Endodermal cell (in vitro differentiated cells): ENCODE results near the gene TACC2. TPM values are rescaled to one million over a fixed set of nuclear protein-coding genes. Genes with fewer than 3 reads are reported as not detected.
A peak's percentile ranks its signal among the peaks of the same experiment; 100 is the strongest.

Source experiments
- DNase-seq: peaks from one replicate; pipeline ENCODE4 v3.0.0-alpha.2; 2017
- H3K27ac ChIP-seq: 2 replicates; pipeline ENCODE4 v1.5.1; 2013; ENCODE audit warnings: mild to moderate bottlenecking, low read depth, low read length, moderate library complexity
- H3K27me3 ChIP-seq: 2 replicates; pipeline ENCODE4 v1.6.1; 2013; ENCODE audit warnings: mild to moderate bottlenecking, low read length, moderate library complexity; ENCODE audit not compliant: insufficient read depth, control insufficient read depth, poor library complexity, severe bottlenecking
- H3K36me3 ChIP-seq: 2 replicates; pipeline ENCODE4 v1.7.0; 2013; ENCODE audit warnings: mild to moderate bottlenecking, low read length, moderate library complexity; ENCODE audit not compliant: control insufficient read depth, insufficient read depth
- H3K4me1 ChIP-seq: one replicate; pipeline ENCODE4 v1.7.0; 2013; ENCODE audit warnings: low read length; ENCODE audit not compliant: control insufficient read depth, insufficient read depth
- H3K4me3 ChIP-seq: 2 replicates; pipeline ENCODE4 v1.5.1; 2013; ENCODE audit warnings: mild to moderate bottlenecking, low read length, moderate library complexity
- H3K9ac ChIP-seq: 2 replicates; pipeline ENCODE4 v1.6.1; 2013; ENCODE audit warnings: mild to moderate bottlenecking, low read length, moderate library complexity; ENCODE audit not compliant: poor library complexity, severe bottlenecking; ENCODE audit errors: extremely low read depth
- H3K9me3 ChIP-seq: 2 replicates; pipeline ENCODE4 v1.6.1; 2013; ENCODE audit warnings: mild to moderate bottlenecking, low read length, moderate library complexity; ENCODE audit not compliant: control insufficient read depth
- H3K27ac Mint-ChIP-seq: 2 replicates; pipeline ENCODE4 v1.8.0; 2020; ENCODE audit warnings: mixed read lengths
- H3K27me3 Mint-ChIP-seq: 2 replicates; pipeline ENCODE4 v1.8.0; 2021; ENCODE audit warnings: mild to moderate bottlenecking, mixed read lengths; ENCODE audit not compliant: insufficient read depth
- H3K36me3 Mint-ChIP-seq: 2 replicates; pipeline ENCODE4 v1.8.0; 2020; ENCODE audit warnings: low read depth, mixed read lengths
- H3K4me1 Mint-ChIP-seq: 2 replicates; pipeline ENCODE4 v1.8.0; 2020; ENCODE audit warnings: mixed read lengths
- H3K4me3 Mint-ChIP-seq: 2 replicates; pipeline ENCODE4 v1.8.0; 2020; ENCODE audit warnings: mild to moderate bottlenecking, moderate library complexity, mixed read lengths
- H3K9me3 Mint-ChIP-seq: 2 replicates; pipeline ENCODE4 v1.8.0; 2020; ENCODE audit warnings: mild to moderate bottlenecking, mixed read lengths
- WGBS, 2 experiments: methylation state at CpG; one replicate each; pipeline versions ENCODE4 v1.1.5 to v1.1.7; 2013; ENCODE audit warnings: missing lambda C conversion rate in 2 of 2, mixed read lengths in 1 of 2; ENCODE audit not compliant: insufficient coverage in 1 of 2, insufficient read length in 1 of 2; 5-methylcytosine and 5-hydroxymethylcytosine counted together
- total RNA-seq, 2 donors: library from RNA; stranded (reverse); fragmentation: NEBNext Ultra II Directional in 1 of 2; extraction: Animal tissue kit (Norgen Biotek cat#: 25700) in 1 of 2; gene quantifications; 2 replicates in 1 of 2; 3 replicates in 1 of 2; pipeline ENCODE4 v1.2.1, GENCODE V29; 2021
- TF ChIP-seq, protein P1 (sequence below): fragments of 200-600 bp; sonication (generic); conservative IDR thresholded peaks from 2 replicates; pipeline ENCODE4 v1.5.0; 2021; ENCODE audit warnings: antibody characterized with exemption, mild to moderate bottlenecking

The TACC2 gene
- total RNA-seq, 2 donors from 2014 or later, result 24.5 to 34.1 TPM

DNA sequence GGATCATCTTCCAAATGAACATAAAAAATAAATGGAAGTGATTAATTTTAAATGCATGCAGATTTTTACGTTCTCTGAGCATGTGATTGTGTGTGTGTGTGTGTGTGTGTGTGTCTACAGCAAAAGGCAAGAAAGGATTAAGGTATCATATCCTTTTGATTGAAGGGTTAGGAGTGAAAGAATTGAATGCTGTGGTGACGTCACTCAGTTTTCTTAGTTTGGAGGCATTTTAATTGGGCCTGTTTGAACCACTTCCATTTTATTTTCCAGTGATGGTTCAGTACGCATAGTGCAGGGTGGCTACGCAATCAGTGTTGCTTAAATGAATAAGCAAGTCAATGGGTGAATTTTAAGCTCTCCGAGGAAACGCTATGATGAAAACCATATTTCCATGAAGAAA, 31.3 kb downstream of the TACC2 start:
- Mint-ChIP-seq H3K27ac (no peak overlapping the region), H3K4me3 (peak overlapping the region; percentile 46), H3K9me3 (no peaks in the 10 kb centered on the region), H3K36me3 (peaks cover 3% of the 10 kb centered on the region), H3K4me1 (peaks cover 45% of the 10 kb centered on the region), H3K27me3 (no peaks in the 10 kb centered on the region)
- no peaks in the 10 kb centered on the region for H3K27me3 ChIP-seq
- no peaks in the 10 kb centered on the region for H3K9me3 ChIP-seq
- H3K4me1 ChIP-seq, result peaks cover 10% of the 10 kb centered on the region
- H3K27ac ChIP-seq, result no peak overlapping the region
- DNase-seq, result no peak
- TF ChIP-seq, protein P1, sequence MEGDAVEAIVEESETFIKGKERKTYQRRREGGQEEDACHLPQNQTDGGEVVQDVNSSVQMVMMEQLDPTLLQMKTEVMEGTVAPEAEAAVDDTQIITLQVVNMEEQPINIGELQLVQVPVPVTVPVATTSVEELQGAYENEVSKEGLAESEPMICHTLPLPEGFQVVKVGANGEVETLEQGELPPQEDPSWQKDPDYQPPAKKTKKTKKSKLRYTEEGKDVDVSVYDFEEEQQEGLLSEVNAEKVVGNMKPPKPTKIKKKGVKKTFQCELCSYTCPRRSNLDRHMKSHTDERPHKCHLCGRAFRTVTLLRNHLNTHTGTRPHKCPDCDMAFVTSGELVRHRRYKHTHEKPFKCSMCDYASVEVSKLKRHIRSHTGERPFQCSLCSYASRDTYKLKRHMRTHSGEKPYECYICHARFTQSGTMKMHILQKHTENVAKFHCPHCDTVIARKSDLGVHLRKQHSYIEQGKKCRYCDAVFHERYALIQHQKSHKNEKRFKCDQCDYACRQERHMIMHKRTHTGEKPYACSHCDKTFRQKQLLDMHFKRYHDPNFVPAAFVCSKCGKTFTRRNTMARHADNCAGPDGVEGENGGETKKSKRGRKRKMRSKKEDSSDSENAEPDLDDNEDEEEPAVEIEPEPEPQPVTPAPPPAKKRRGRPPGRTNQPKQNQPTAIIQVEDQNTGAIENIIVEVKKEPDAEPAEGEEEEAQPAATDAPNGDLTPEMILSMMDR, result no peak
- H3K36me3 ChIP-seq, result no peaks in the 10 kb centered on the region
- WGBS, 2 experiments, result 90 to 96% methylated on average over 6 of the region's 6 CpGs
- peak overlapping the region; percentile 64 for H3K4me3 ChIP-seq
- H3K9ac ChIP-seq, result no peak overlapping the region

- H3K4me1 Mint-ChIP-seq, result peaks cover 45% of the 10 kb centered on the region
- Histone ChIP-seq H3K4me1 (peaks cover 10% of the 10 kb centered on the region), H3K36me3 (no peaks in the 10 kb centered on the region), H3K9me3 (no peaks in the 10 kb centered on the region), H3K27ac (no peak overlapping the region), H3K27me3 (no peaks in the 10 kb centered on the region), H3K9ac (no peak overlapping the region), H3K4me3 (no peak overlapping the region)
- H3K36me3 Mint-ChIP-seq, result peaks cover 3% of the 10 kb centered on the region
- no peak overlapping the region for H3K4me3 Mint-ChIP-seq
- H3K27ac Mint-ChIP-seq, result no peak overlapping the region
- TF ChIP-seq, protein P1, result no peak
- no peak for DNase-seq
- H3K9me3 Mint-ChIP-seq, result no peaks in the 10 kb centered on the region
- WGBS, 2 experiments, result 80 to 81% methylated on average over 9 of the region's 9 CpGs
- H3K27me3 Mint-ChIP-seq, result no peaks in the 10 kb centered on the region
These were observed 32.4 kb downstream of the TACC2 start for GRCh38 chr10:122021379-122021778.

DNA sequence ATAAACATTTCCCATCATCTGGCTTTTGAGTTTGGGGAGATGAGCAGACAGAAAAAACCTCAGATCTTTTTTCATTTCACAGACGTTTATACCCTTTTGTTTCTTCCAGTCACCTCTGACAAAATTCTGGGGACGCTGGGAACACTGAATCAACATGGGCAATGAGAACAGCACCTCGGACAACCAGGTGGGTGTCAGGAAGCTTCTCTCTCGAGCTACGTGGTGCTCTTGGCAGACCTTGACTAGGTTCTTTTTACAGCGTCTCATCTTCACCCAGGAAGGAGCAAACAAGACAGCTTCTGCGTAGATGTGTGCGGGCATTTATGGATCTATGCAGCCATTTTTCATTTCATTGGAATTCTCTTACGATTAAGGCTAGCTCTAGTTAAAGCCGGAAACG, 32.9 kb downstream of the TACC2 start:
- Histone ChIP-seq H3K27me3 (no peaks in the 10 kb centered on the region), H3K9ac (no peak overlapping the region), H3K4me3 (no peak overlapping the region), H3K36me3 (no peaks in the 10 kb centered on the region), H3K9me3 (no peaks in the 10 kb centered on the region), H3K4me1 (peaks cover 10% of the 10 kb centered on the region), H3K27ac (no peak overlapping the region)
- peaks cover 3% of the 10 kb centered on the region for H3K36me3 Mint-ChIP-seq
- TF ChIP-seq, protein P1, result no peak
- H3K27me3 Mint-ChIP-seq, result no peaks in the 10 kb centered on the region
- peaks cover 41% of the 10 kb centered on the region for H3K4me1 Mint-ChIP-seq
- no peak overlapping the region for H3K4me3 Mint-ChIP-seq
- WGBS, 2 experiments, result 89 to 93% methylated on average over 8 of the region's 11 CpGs
- H3K9me3 Mint-ChIP-seq, result no peaks in the 10 kb centered on the region
- no peak for DNase-seq
- no peak overlapping the region for H3K27ac Mint-ChIP-seq
